ACC112 (cell line): Measurements from ENCODE around the gene NEK10.
"Not testable (repeated sequence)": the region's sequence is repeated elsewhere in the genome, so short reads cannot be mapped to it uniquely, and the experiment has no call there.

ENCODE experiments used
- H2AFZ ChIP-seq: fragments of 200-600 bp; sonication (generic); one replicate; pipeline ENCODE4 v1.6.0; 2017; ENCODE audit warnings: antibody characterized with exemption, low read length; ENCODE audit not compliant: unreplicated experiment
- H3K27ac ChIP-seq: fragments of 200-600 bp; sonication (generic); 2 replicates; pipeline ENCODE4 v1.5.1; 2014; ENCODE audit warnings: low read depth, mild to moderate bottlenecking, antibody characterized with exemption, low read length, moderate library complexity
- H3K27me3 ChIP-seq: fragments of 200-600 bp; sonication (generic); 2 replicates; pipeline ENCODE4 v1.6.1; 2014; ENCODE audit warnings: mild to moderate bottlenecking, antibody characterized with exemption, low read length, moderate library complexity, mixed read lengths; ENCODE audit not compliant: insufficient read depth
- H3K36me3 ChIP-seq: fragments of 200-600 bp; sonication (generic); 2 replicates; pipeline ENCODE4 v1.6.1; 2016; ENCODE audit warnings: mild to moderate bottlenecking, antibody characterized with exemption, low read length, moderate library complexity, mixed read lengths; ENCODE audit not compliant: insufficient read depth
- H3K4me1 ChIP-seq: fragments of 200-600 bp; sonication (generic); one replicate; pipeline ENCODE4 v1.6.1; 2016; ENCODE audit warnings: low read length, mixed read lengths; ENCODE audit not compliant: insufficient read depth, unreplicated experiment, control insufficient read depth
- H3K4me3 ChIP-seq: fragments of 200-600 bp; sonication (generic); 2 replicates; pipeline ENCODE4 v1.5.1; 2014; ENCODE audit warnings: mild to moderate bottlenecking, low read depth, low read length
- H3K79me2 ChIP-seq: fragments of 200-600 bp; sonication (generic); one replicate; pipeline ENCODE4 v1.6.0; 2016; ENCODE audit warnings: low read length; ENCODE audit not compliant: control insufficient read depth, unreplicated experiment, insufficient read depth

The NEK10 gene, protein sequence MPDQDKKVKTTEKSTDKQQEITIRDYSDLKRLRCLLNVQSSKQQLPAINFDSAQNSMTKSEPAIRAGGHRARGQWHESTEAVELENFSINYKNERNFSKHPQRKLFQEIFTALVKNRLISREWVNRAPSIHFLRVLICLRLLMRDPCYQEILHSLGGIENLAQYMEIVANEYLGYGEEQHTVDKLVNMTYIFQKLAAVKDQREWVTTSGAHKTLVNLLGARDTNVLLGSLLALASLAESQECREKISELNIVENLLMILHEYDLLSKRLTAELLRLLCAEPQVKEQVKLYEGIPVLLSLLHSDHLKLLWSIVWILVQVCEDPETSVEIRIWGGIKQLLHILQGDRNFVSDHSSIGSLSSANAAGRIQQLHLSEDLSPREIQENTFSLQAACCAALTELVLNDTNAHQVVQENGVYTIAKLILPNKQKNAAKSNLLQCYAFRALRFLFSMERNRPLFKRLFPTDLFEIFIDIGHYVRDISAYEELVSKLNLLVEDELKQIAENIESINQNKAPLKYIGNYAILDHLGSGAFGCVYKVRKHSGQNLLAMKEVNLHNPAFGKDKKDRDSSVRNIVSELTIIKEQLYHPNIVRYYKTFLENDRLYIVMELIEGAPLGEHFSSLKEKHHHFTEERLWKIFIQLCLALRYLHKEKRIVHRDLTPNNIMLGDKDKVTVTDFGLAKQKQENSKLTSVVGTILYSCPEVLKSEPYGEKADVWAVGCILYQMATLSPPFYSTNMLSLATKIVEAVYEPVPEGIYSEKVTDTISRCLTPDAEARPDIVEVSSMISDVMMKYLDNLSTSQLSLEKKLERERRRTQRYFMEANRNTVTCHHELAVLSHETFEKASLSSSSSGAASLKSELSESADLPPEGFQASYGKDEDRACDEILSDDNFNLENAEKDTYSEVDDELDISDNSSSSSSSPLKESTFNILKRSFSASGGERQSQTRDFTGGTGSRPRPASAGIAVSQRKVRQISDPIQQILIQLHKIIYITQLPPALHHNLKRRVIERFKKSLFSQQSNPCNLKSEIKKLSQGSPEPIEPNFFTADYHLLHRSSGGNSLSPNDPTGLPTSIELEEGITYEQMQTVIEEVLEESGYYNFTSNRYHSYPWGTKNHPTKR

DNA sequence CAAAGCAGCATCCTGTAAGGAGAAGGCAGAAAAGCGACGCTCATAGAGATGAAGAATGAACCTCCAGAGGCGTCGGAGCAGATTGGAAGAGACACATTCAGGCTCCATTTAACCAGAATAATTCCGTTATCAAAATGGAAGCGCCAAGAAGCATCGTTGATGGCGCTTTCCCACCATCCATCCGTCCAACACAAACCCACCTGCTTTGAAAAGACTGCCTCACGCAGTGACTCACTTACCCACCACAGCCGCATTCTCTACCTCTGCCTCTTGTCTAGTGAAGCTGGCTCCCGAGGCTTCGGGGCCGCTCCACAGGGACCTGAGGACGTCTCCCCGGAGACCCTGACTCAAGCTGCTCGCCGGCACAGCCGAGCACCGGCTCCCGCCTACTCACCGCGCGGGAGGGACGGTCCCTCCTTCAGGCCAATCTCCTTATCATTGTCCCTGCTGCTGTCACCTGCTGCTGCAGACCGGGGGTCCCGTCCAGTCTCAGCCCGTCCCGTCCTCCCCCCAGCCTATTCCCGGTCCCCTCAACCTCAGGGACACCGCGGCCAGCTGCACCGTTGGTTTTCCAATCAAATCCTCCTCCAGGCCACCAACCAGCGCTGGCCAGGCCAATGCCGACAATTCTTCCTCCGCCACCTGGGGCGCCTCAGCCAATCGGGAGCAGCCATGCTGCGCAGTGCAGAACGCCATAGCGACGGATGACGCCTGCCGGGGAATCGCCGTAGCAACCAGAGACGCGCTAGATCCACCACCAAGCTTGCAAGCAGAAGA, at the start of gene NEK10:
Gene NEK10 (minus strand): TSS at position 553 of the 777 bp plus-strand sequence. CDS start 16,501 bp downstream, outside the sequence.
- peak within 1 kb of the TSS; percentile 71 for H3K4me3 ChIP-seq
- no peak within 1 kb of the TSS for H3K27ac ChIP-seq
- no peak within 1 kb of the TSS for H2AFZ ChIP-seq

DNA sequence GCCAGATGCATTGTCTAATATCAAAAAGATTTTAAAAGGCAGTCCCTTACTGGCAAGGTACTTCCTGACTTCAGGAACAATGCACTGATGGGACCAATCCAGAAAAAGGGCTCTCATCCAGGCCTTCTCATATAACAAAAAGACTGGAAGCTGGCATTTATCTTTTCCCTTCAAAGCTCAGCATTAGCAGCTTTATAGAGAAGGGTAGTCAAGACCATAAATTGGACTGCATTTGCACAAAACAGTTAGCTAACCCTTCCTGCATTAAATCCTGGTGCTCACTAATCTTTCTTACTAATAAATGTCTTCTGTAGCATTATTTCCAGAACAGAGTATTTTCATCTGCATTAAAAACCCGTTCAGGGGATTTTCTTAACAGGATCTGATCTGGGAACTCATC, 46.0 kb upstream of the NEK10 start:
- no peak overlapping the region for H3K4me3 ChIP-seq
- H2AFZ ChIP-seq: no peak overlapping the region
- no peaks in the 10 kb centered on the region for H3K79me2 ChIP-seq
- no peak overlapping the region for H3K27ac ChIP-seq
- no peaks in the 10 kb centered on the region for H3K27me3 ChIP-seq
- H3K4me1 ChIP-seq: no peaks in the 10 kb centered on the region
- peaks cover 42% of the 10 kb centered on the region for H3K36me3 ChIP-seq

More for the DNA sequence above, at the start of gene NEK10:
- Histone ChIP-seq H3K79me2 (no peaks in the 10 kb centered on the region), H3K36me3 (peaks cover 13% of the 10 kb centered on the region), H3K27me3 (no peaks in the 10 kb centered on the region), H3K4me1 (no peaks in the 10 kb centered on the region)

DNA sequence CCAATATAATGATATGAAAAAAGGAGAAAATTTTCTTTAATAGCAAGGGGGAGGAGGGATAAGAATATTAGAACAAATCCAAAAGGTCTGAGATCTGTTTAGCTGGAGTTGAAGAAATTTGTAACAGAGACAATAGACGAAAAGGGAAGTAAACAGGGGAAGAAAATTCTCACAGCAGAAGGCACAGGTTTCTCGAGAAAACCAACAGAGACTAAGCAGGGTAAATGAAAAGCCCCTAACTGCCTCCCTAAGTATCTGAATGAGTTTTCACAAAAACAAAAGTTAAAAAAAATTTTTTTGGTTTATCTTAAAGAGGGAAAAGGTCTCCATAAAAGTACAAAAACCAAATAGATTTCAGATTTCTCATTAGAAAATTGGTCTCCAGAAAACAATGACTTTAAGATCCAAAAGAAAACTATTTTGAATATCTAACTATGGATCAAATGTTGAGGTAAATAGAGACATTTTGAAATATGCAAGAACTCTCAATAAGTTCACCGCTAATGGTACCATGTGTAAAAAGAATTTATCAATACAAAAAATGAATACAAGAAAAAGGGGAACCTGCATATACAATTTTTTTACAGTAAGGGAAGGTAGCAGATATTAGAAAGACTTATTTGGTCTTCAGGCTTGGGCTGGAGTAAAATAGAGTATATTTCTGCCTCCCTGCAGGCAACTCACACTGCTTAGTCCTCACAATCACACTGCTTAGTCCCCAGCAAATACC, 23.9 kb upstream of the NEK10 start:
- H3K4me1 ChIP-seq: no peaks in the 10 kb centered on the region
- H3K27ac ChIP-seq: no peak overlapping the region
- no peaks in the 10 kb centered on the region for H3K79me2 ChIP-seq
- peaks cover 56% of the 10 kb centered on the region for H3K36me3 ChIP-seq
- H3K4me3 ChIP-seq: no peak overlapping the region
- no peaks in the 10 kb centered on the region for H3K27me3 ChIP-seq
- no peak overlapping the region for H2AFZ ChIP-seq

DNA sequence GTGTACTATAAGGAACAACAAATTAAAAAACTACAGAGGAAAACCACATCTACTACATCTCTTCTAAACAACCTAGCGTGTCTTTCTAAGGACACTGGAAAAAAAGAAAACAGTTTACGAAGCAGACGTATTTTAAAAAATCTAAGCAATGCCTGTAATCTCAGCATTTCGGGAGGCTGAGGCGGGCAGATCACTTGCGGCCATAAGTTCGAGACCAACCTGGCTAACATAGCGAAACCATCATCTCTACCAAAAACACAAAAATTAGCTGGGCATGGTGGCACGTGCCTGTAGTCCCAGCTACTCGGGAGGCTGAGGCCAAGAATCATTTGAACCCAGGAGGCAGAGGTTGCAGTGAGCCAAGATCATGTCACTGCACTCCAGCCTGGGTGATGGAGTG, 23.2 kb upstream of the NEK10 start:
- not testable (repeated sequence) for H3K27me3 ChIP-seq, H3K27ac ChIP-seq, H2AFZ ChIP-seq, H3K79me2 ChIP-seq, H3K4me1 ChIP-seq, H3K4me3 ChIP-seq
- peaks cover 55% of the 10 kb centered on the region for H3K36me3 ChIP-seq

DNA sequence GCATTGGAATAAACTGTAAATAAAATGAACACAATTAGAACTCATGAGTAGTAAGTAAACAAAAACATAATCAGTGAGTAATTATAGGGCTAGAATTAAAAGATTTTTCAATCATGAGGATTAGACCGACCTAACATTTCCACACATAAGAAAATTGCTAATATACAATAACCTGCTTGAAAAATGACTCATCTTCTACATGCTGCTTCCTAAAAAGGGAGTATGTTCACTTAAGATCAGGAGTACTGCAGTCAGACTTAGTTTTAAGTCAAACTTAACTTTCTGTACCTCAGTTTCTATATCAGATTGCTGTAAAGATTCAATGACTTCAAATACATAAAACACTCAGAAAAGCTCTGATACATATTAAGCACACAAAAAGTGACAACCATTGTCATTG, 22.6 kb upstream of the NEK10 start:
- no peaks in the 10 kb centered on the region for H3K27me3 ChIP-seq

DNA sequence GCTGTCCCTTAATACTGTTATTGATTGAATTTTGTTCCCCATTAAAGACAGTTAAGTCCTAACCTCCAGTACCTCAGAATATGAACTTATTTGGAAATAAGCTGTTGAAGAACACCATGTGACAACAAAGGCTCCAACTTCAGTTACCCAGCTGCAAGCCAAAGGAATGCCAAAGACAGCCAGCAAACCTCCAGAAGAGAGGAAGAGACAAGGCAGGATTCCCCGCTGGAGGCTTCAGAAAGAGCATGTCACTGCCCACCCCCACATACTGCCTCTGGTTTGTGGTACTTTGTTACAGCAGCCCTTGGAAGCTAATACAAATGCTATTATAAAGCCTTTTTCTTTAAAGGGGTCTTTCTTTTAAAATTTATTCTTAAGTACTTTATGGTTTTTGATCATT, 18.4 kb upstream of the NEK10 start:
- Histone ChIP-seq H3K27ac (no peak overlapping the region), H3K4me1 (no peaks in the 10 kb centered on the region), H3K27me3 (no peaks in the 10 kb centered on the region), H3K36me3 (peaks cover 60% of the 10 kb centered on the region), H3K79me2 (no peaks in the 10 kb centered on the region), H3K4me3 (no peak overlapping the region), H2AFZ (no peak overlapping the region)

More for the DNA sequence above, 22.6 kb upstream of the NEK10 start:
- peaks cover 53% of the 10 kb centered on the region for H3K36me3 ChIP-seq
- no peak overlapping the region for H2AFZ ChIP-seq
- H3K27ac ChIP-seq: no peak overlapping the region
- H3K4me1 ChIP-seq: no peaks in the 10 kb centered on the region
- no peak overlapping the region for H3K4me3 ChIP-seq
- H3K79me2 ChIP-seq: no peaks in the 10 kb centered on the region

DNA sequence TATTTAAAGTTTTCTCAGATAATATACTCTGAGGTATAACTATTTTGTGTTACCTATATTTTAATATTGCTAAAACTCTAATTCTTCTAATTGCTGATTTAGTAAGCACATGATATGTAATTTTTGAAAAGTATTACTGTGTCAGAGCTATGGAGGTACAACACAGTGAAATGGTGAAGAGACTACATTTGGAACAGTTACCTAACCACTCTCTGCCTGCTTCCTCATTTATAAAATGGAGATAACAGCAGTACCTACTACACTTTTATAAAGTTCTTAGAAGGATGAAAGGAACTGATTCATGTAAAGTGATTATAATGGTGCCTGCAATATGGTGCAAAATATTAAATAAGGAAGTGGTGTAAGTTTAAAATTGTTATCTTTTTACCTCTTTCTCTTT, 16.3 kb upstream of the NEK10 start:
- no peaks in the 10 kb centered on the region for H3K4me1 ChIP-seq
- H3K36me3 ChIP-seq: peaks cover 53% of the 10 kb centered on the region
- no peak overlapping the region for H3K27ac ChIP-seq
- no peaks in the 10 kb centered on the region for H3K27me3 ChIP-seq
- H3K79me2 ChIP-seq: no peaks in the 10 kb centered on the region
- no peak overlapping the region for H3K4me3 ChIP-seq
- no peak overlapping the region for H2AFZ ChIP-seq

DNA sequence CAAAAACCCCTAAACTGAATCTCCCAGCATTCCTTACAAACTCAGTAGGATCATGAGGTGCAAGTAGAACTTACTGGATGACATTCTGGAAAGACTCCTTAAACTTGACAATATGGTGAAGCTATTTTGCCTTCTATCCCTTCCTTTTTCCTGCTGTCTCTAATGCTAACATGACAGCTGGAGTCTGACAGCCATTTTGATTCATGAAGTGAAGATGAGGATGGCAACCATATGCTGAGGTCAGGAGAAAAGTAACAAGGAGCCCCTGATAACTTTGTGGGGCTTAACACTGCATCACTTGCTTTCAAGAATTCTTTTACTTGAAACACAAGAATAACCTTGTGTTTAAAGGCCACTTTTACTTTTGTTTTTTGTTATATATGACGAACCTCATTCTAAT, 15.0 kb upstream of the NEK10 start:
- Histone ChIP-seq H3K36me3 (peaks cover 48% of the 10 kb centered on the region), H3K4me3 (no peak overlapping the region), H3K27me3 (no peaks in the 10 kb centered on the region), H2AFZ (no peak overlapping the region), H3K79me2 (no peaks in the 10 kb centered on the region), H3K27ac (no peak overlapping the region), H3K4me1 (no peaks in the 10 kb centered on the region)

DNA sequence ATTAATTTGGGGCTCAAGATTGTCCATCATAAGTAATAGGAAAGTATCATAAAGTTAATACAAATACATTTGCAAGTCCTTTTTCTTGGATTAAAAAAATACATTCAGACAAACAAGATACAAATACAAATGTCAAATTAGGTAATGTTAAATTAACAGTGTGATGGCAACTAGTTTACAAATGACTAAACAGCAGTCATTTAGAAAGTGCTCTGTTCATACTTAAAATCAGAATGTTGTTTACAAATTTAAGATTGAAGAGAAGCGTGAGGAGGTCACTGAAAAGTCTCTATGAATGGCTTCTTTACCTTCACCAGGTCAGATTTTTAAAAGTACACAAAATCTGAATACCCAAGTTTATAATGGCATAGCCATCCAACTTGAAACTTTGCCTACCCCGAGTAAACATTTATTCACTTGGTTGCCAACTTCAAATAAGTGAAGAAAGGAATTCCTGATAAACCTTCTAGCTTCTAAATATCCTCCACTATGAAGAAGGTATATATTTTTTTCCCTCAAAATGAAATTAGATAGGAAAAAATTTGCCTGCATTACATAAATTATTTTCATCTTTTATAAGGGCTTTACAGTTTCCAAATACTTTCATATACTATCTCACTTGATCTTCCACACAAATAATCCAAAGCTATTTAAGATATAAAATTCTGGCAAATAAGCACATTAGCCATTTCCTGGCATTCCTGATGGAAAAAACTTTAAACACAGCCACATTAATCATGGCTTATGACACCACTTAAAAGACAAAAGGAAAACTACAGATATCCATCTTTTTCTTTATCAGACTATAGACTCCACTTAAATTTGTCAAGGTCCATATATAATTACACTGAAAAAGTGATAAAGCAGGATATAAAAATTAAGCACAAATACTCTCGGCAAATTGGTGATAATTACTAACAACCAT, 11.5 kb upstream of the NEK10 start:
- H3K27ac ChIP-seq: no peak overlapping the region
- H2AFZ ChIP-seq: no peak overlapping the region
- H3K27me3 ChIP-seq: no peaks in the 10 kb centered on the region
- no peaks in the 10 kb centered on the region for H3K79me2 ChIP-seq
- H3K4me3 ChIP-seq: no peak overlapping the region
- H3K4me1 ChIP-seq: no peaks in the 10 kb centered on the region
- H3K36me3 ChIP-seq: peaks cover 40% of the 10 kb centered on the region
